Spleen (tissue), 11 donors: ENCODE measurements around the gene CACNA2D3. TPM values are rescaled to one million over a fixed set of nuclear protein-coding genes. Genes with fewer than 3 reads are reported as not detected.
A peak's percentile ranks its signal among the peaks of the same experiment; 100 is the strongest.

Experiments used
- DNase-seq: peaks from one replicate; pipeline ENCODE4 v3.0.0-alpha.2; 2020
- H3K27ac ChIP-seq, 8 donors: fragments of 200-600 bp; sonication (generic) in 7 of 8; 1 replicate in 4 of 8; 2 replicates in 4 of 8; pipeline versions ENCODE4 v1.5.0 to v1.8.0; 2016 to 2021; ENCODE audit warnings: inconsistent platforms in 4 of 8, mild to moderate bottlenecking in 4 of 8, moderate library complexity in 1 of 8
- H3K27me3 ChIP-seq, 7 donors: fragments of 200-600 bp; sonication (generic) in 6 of 7; replicated peaks in 1 of 7; 1 replicate in 4 of 7; 2 replicates in 3 of 7; pipeline versions ENCODE4 v1.5.0 to v1.8.0; 2016 to 2021; ENCODE audit warnings: inconsistent platforms in 3 of 7, mild to moderate bottlenecking in 1 of 7
- H3K36me3 ChIP-seq, 6 donors: fragments of 200-600 bp; sonication (generic) in 5 of 6; 1 replicate in 4 of 6; 2 replicates in 2 of 6; pipeline versions ENCODE4 v1.5.0 to v1.8.0; 2016 to 2021; ENCODE audit warnings: inconsistent platforms in 2 of 6
- H3K4me1 ChIP-seq, 6 donors: fragments of 200-600 bp; sonication (generic) in 5 of 6; 1 replicate in 3 of 6; 2 replicates in 3 of 6; pipeline versions ENCODE4 v1.5.0 to v1.8.0; 2016 to 2021; ENCODE audit warnings: inconsistent platforms in 3 of 6
- H3K4me3 ChIP-seq, 8 donors: fragments of 200-600 bp; sonication (generic) in 7 of 8; 1 replicate in 4 of 8; 2 replicates in 4 of 8; pipeline versions ENCODE4 v1.5.0 to v1.8.0; 2016 to 2021; ENCODE audit warnings: inconsistent platforms in 4 of 8, mild to moderate bottlenecking in 4 of 8, moderate library complexity in 2 of 8
- H3K9me3 ChIP-seq, 8 donors: fragments of 200-600 bp; sonication (generic) in 7 of 8; 1 replicate in 4 of 8; 2 replicates in 4 of 8; pipeline versions ENCODE4 v1.5.0 to v1.8.0; 2016 to 2021; ENCODE audit warnings: inconsistent platforms in 4 of 8
- CTCF ChIP-seq, 11 experiments: fragments of 200-600 bp in 7 of 11; fragments of 450-650 bp in 4 of 11; sonication (generic) in 4 of 11; IDR thresholded peaks in 8 of 11; conservative IDR thresholded peaks in 3 of 11; 1 replicate in 7 of 11; 2 replicates in 4 of 11; pipeline versions ENCODE4 v1.4.0 to v1.8.0; 2016 to 2021; ENCODE audit warnings: antibody characterized with exemption in 11 of 11, inconsistent platforms in 4 of 11, mild to moderate bottlenecking in 1 of 11
- POLR2A ChIP-seq, 3 donors: fragments of 450-650 bp; IDR thresholded peaks; one replicate each; pipeline ENCODE4 v1.5.1; 2017; ENCODE audit warnings: antibody characterized with exemption in 3 of 3, mild to moderate bottlenecking in 1 of 3
- POLR2AphosphoS5 ChIP-seq, 3 donors: sonication (generic); formaldehyde crosslinking; IDR thresholded peaks; one replicate each; pipeline ENCODE4 v1.5.1; 2017; ENCODE audit warnings: antibody characterized with exemption in 3 of 3
- WGBS, 5 donors: extraction: QIAGEN DNeasy Blood & Tissue Kit in 3 of 5; methylation state at CpG; one replicate each; pipeline versions ENCODE4 v1.1.5 to v1.1.7; 2013 to 2018; 5-methylcytosine and 5-hydroxymethylcytosine counted together
- intact Hi-C: fragments of 100-400 bp; cut with DNase I; formaldehyde crosslinking; loops from one replicate; pipeline ENCODE4 v1.15.0; 2023; ENCODE audit warnings: low total_unique reads
- polyA plus RNA-seq, 3 donors: library from polyadenylated mRNA; stranded (reverse); fragments of 200-250 nt; gene quantifications; one replicate each; pipeline ENCODE4 v1.2.1, GENCODE V29; 2013
- total RNA-seq, 7 donors: library from RNA; depleted of rRNA in 3 of 7; stranded (reverse); fragments of >200 nt in 3 of 7; fragmentation: NEBNext Ultra II Directional in 4 of 7; extraction: Animal tissue kit (Norgen Biotek cat#: 25700) in 4 of 7; gene quantifications; one replicate each; pipeline versions ENCODE4 v1.1.0 to v1.2.1, GENCODE V29; 2016 to 2021
- donor health status: healthy with polysubstance abuse.
- donor health status: DM: no; HTN: no; CAD: no; lungs with moderate emphysema.
- donor health status: DM: no; HTN: no; CAD: no.
- donor health status: Bipolar disorder and iron deficiency.
- donor health status: healthy.
- donor health status: DM: no; HTN: no; CAD: no.
- donor health status: DM: yes; HTN: yes; CAD: no.

Gene CACNA2D3
- total and polyA plus RNA-seq, 10 donors = 0.83 to 4.9 (median 2.9) TPM

GRCh38 chr3:54964081-54964480 lies 841.7 kb downstream of the CACNA2D3 start:
- H3K36me3 ChIP-seq = no peaks in the 10 kb centered on the region

GRCh38 chr3:54965746-54966145 lies 843.4 kb downstream of the CACNA2D3 start:
- H3K9me3 ChIP-seq = no peaks in the 10 kb centered on the region
- no peaks in the 10 kb centered on the region for H3K27me3 ChIP-seq
- TF ChIP-seq CTCF (IDR thresholded peaks at IDR 0.05 in 8 of 11, conservative IDR thresholded peaks at IDR 0.05 in 3 of 11) = no peak
- no peak for TF ChIP-seq POLR2A (IDR thresholded peaks at IDR 0.05)
- TF ChIP-seq POLR2AphosphoS5 (IDR thresholded peaks at IDR 0.05) = peak in 1 of 3 donors; percentile 30
- H3K4me3 ChIP-seq = peak overlapping the region in 7 of 8 donors; percentile 17 to 58 (median 32)
- H3K27ac ChIP-seq = peak overlapping the region in 5 of 8 donors; percentile 39 to 63 (median 49)
- intact Hi-C loops = no loop called here
- 68 to 77% (median 73%) methylated on average over 6 of the region's 6 CpGs for WGBS, 5 donors
- peaks cover 0 to 38% (median 17%) of the 10 kb centered on the region in 6 donors for H3K4me1 ChIP-seq
- DNase-seq = no peak
- no peaks in the 10 kb centered on the region for H3K36me3 ChIP-seq

More at GRCh38 chr3:54964081-54964480, 841.7 kb downstream of the CACNA2D3 start:
- no peaks in the 10 kb centered on the region for H3K27me3 ChIP-seq
- no peak overlapping the region for H3K27ac ChIP-seq
- intact Hi-C loops = no loop called here
- peaks cover 0 to 38% (median 17%) of the 10 kb centered on the region in 6 donors for H3K4me1 ChIP-seq
- no peak for DNase-seq
- H3K4me3 ChIP-seq = no peak overlapping the region
- TF ChIP-seq POLR2AphosphoS5 (IDR thresholded peaks at IDR 0.05) = no peak
- TF ChIP-seq CTCF (IDR thresholded peaks at IDR 0.05 in 8 of 11, conservative IDR thresholded peaks at IDR 0.05 in 3 of 11) = no peak
- no peak for TF ChIP-seq POLR2A (IDR thresholded peaks at IDR 0.05)
- H3K9me3 ChIP-seq = no peaks in the 10 kb centered on the region
- WGBS, 5 donors = 89 to 99% (median 91%) methylated on average over 3 of the region's 3 CpGs

- TF ChIP-seq POLR2A (IDR thresholded peaks at IDR 0.05) = no peak
- peak in 1 of 3 donors; percentile 11 for TF ChIP-seq POLR2AphosphoS5 (IDR thresholded peaks at IDR 0.05)
- H3K9me3 ChIP-seq = no peaks in the 10 kb centered on the region
- H3K4me3 ChIP-seq = peak overlapping the region in 7 of 8 donors; percentile 11 to 58 (median 32)
- H3K4me1 ChIP-seq = peaks cover 0 to 38% (median 17%) of the 10 kb centered on the region in 6 donors
- WGBS, 5 donors = 55 to 78% (median 76%) methylated on average over 6 of the region's 6 CpGs
- peak overlapping the region in 5 of 8 donors; percentile 38 to 63 (median 49) for H3K27ac ChIP-seq
- H3K27me3 ChIP-seq = no peaks in the 10 kb centered on the region
- H3K36me3 ChIP-seq = no peaks in the 10 kb centered on the region
- intact Hi-C loops = no loop called here
- no peak for DNase-seq
These were observed 844.6 kb downstream of the CACNA2D3 start for GRCh38 chr3:54966979-54967378.

- H3K27ac ChIP-seq = peak overlapping the region in 6 of 8 donors; percentile 38 to 59 (median 44)
- H3K27me3 ChIP-seq = no peaks in the 10 kb centered on the region
- intact Hi-C loops = no loop called here
- no peaks in the 10 kb centered on the region for H3K36me3 ChIP-seq
- H3K9me3 ChIP-seq = no peaks in the 10 kb centered on the region
- TF ChIP-seq POLR2AphosphoS5 (IDR thresholded peaks at IDR 0.05) (no peak), POLR2A (IDR thresholded peaks at IDR 0.05) (no peak), CTCF (IDR thresholded peaks at IDR 0.05 in 8 of 11, conservative IDR thresholded peaks at IDR 0.05 in 3 of 11) (no peak)
- H3K4me3 ChIP-seq = no peak overlapping the region
- DNase-seq = no peak
- H3K4me1 ChIP-seq = peaks cover 0 to 38% (median 17%) of the 10 kb centered on the region in 6 donors
- 41 to 59% (median 49%) methylated on average over 1 of the region's 1 CpG for WGBS, 5 donors
These were observed 845.4 kb downstream of the CACNA2D3 start for GRCh38 chr3:54967731-54968161.
